Nephron progenitor cell (in vitro differentiated cells): Measurements from ENCODE around the gene MDGA2.
"Not testable (repeated sequence)": the region's sequence is repeated elsewhere in the genome, so short reads cannot be mapped to it uniquely, and the experiment has no call there.

Experiments
- DNase-seq: peaks from one replicate; pipeline ENCODE4 v3.0.0; 2021
- H3K27ac Mint-ChIP-seq: 2 replicates; pipeline ENCODE4 v1.8.0; 2021; ENCODE audit warnings: mild to moderate bottlenecking, moderate library complexity, mixed read lengths
- H3K27me3 Mint-ChIP-seq: 2 replicates; pipeline ENCODE4 v1.8.0; 2021; ENCODE audit warnings: mild to moderate bottlenecking, low read depth, mixed read lengths; ENCODE audit not compliant: poor library complexity
- H3K36me3 Mint-ChIP-seq: 2 replicates; pipeline ENCODE4 v1.8.0; 2021; ENCODE audit warnings: low read depth, mixed read lengths
- H3K4me1 Mint-ChIP-seq: 2 replicates; pipeline ENCODE4 v1.8.0; 2021; ENCODE audit warnings: mixed read lengths
- H3K4me3 Mint-ChIP-seq: 2 replicates; pipeline ENCODE4 v1.8.0; 2021; ENCODE audit warnings: mild to moderate bottlenecking, moderate library complexity, mixed read lengths
- H3K9me3 Mint-ChIP-seq: 2 replicates; pipeline ENCODE4 v1.8.0; 2021; ENCODE audit warnings: mild to moderate bottlenecking, moderate library complexity, mixed read lengths
- TF ChIP-seq, protein P1 (sequence below): fragments of 200-600 bp; sonication (generic); IDR thresholded peaks from 2 replicates; pipeline ENCODE4 v1.5.0; 2021; ENCODE audit warnings: antibody characterized with exemption

The MDGA2 gene

DNA sequence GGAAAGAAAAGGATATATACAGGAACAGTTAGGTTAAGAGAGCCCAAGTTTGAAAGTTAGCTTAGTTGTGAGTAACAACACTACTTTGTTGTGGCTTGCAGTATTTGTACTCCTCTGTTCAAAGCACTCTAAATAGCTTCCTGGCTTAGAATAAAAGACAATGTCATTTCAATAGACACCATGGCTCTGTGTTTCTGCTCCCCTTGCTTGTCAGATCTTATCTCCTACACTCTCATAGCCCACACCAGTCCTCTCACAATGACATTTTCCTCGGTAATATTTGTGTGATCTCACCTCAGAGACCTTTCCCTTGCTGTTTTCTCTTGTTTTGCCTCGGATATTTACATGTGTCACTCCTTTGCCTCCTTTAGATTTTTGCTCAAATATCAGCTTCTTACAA is 418.4 kb downstream of the MDGA2 start:
- Mint-ChIP-seq H3K36me3 (peaks cover 6% of the 10 kb centered on the region), H3K27me3 (no peaks in the 10 kb centered on the region), H3K4me1 (no peaks in the 10 kb centered on the region), H3K4me3 (no peak overlapping the region), H3K9me3 (peaks cover 11% of the 10 kb centered on the region), H3K27ac (no peak overlapping the region)
- TF ChIP-seq, protein P1, sequence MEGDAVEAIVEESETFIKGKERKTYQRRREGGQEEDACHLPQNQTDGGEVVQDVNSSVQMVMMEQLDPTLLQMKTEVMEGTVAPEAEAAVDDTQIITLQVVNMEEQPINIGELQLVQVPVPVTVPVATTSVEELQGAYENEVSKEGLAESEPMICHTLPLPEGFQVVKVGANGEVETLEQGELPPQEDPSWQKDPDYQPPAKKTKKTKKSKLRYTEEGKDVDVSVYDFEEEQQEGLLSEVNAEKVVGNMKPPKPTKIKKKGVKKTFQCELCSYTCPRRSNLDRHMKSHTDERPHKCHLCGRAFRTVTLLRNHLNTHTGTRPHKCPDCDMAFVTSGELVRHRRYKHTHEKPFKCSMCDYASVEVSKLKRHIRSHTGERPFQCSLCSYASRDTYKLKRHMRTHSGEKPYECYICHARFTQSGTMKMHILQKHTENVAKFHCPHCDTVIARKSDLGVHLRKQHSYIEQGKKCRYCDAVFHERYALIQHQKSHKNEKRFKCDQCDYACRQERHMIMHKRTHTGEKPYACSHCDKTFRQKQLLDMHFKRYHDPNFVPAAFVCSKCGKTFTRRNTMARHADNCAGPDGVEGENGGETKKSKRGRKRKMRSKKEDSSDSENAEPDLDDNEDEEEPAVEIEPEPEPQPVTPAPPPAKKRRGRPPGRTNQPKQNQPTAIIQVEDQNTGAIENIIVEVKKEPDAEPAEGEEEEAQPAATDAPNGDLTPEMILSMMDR, result no peak
- no peak for DNase-seq

DNA sequence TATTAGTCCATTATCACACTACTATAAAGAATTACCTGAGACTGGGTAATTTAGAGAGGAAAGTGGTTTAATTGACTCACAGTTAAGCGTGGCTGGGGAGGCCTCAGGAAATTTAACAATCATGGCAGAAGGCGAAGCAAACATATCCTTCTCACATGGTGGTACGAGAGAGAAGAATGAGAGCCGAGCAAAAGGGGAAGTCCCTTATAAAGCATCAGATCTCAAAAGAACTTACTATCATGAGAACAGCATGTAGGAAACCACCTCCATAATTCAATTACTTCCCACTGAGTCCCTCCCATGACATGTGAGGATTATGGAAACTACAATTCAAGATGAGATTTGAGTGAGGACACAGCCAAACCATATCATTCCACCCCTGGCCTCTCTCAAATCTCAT is 422.6 kb downstream of the MDGA2 start:
- Mint-ChIP-seq H3K4me3 (no peak overlapping the region), H3K36me3 (peaks cover 6% of the 10 kb centered on the region), H3K27ac (no peak overlapping the region), H3K27me3 (no peaks in the 10 kb centered on the region), H3K9me3 (peaks cover 11% of the 10 kb centered on the region), H3K4me1 (no peaks in the 10 kb centered on the region)
- TF ChIP-seq, protein P1, result no peak
- DNase-seq, result no peak

DNA sequence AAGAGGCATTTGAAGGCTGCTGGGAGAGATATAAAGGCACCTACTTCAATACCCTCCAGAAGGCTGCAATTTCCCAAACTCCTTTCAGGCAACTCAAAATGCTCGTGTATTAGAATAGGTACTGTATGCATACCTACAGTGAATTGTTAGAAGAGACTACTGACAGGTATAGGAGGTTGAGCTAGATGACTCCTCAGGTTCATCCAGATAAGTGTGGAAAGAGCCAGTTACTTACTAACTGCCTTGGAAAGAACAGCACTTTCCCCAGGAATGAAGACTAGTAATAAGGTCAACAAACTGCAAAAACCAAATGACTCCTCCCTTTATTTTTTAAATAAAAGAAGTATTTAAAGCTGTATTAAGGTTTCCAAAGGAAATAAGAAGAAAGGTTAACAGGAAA is 429.0 kb downstream of the MDGA2 start:
- Mint-ChIP-seq H3K4me3 (no peak overlapping the region), H3K27ac (no peak overlapping the region), H3K9me3 (peaks cover 7% of the 10 kb centered on the region), H3K36me3 (no peaks in the 10 kb centered on the region), H3K4me1 (no peaks in the 10 kb centered on the region), H3K27me3 (no peaks in the 10 kb centered on the region)
- TF ChIP-seq, protein P1, result no peak
- DNase-seq, result no peak

DNA sequence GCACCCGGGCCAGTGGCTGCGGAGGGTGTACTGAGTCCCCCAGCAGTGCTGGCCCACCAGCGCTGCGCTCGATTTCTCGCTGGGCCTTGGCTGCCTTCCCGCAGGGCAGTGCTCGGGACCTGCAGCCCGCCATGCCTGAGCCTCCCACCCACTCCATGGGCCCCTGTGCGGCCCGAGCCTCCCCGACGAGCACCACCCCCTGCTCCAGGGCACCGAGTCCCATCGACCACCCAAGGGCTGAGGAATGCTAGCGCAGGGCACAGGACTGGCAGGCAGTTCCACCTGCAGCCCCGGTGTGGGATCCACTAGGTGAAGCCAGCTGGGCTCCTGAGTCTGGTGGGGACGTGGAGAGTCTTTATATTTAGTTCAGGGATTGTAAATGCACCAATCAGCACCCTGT is 432.8 kb downstream of the MDGA2 start:
- not testable (repeated sequence) for DNase-seq, H3K4me3 Mint-ChIP-seq, H3K4me1 Mint-ChIP-seq, H3K36me3 Mint-ChIP-seq, H3K27ac Mint-ChIP-seq, H3K27me3 Mint-ChIP-seq, H3K9me3 Mint-ChIP-seq

DNA sequence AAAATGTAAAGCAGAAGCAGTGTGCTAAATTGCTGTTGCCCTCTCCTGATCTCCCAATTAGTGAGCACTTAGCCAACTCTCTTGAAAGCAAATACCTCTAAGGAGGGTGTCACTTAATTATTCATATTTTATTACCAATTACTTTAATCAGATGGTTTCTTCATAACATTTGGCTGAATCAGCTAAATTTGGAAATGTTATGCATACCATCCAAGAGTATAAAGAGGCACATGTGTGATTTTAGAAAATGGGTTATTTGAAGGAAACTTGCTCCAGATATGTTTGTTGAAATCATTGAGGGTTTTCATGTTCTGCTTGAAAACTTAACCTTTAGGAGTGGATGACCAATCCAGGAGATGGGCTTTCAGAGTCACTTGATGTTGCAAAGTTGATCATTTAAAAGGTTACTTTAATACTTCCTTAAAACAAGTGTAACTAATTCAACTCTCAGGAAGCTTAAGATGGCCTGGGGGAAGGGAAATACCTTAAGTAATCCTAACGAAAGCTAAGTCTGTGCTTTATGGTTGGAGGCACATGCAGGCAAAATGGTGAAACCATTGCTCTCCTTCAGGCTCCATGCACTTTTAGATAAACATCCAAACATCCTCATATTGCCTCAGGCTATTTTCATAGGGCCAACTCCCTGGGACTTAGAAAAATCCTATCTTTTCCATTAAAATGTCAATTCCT is 434.5 kb downstream of the MDGA2 start:
- H3K27ac Mint-ChIP-seq, result no peak overlapping the region
- no peak overlapping the region for H3K4me3 Mint-ChIP-seq
- peaks cover under 1% of the 10 kb centered on the region for H3K4me1 Mint-ChIP-seq
- peaks cover 3% of the 10 kb centered on the region for H3K27me3 Mint-ChIP-seq
- DNase-seq, result no peak
- H3K36me3 Mint-ChIP-seq, result no peaks in the 10 kb centered on the region
- TF ChIP-seq, protein P1, result no peak
- H3K9me3 Mint-ChIP-seq, result peaks cover 7% of the 10 kb centered on the region

DNA sequence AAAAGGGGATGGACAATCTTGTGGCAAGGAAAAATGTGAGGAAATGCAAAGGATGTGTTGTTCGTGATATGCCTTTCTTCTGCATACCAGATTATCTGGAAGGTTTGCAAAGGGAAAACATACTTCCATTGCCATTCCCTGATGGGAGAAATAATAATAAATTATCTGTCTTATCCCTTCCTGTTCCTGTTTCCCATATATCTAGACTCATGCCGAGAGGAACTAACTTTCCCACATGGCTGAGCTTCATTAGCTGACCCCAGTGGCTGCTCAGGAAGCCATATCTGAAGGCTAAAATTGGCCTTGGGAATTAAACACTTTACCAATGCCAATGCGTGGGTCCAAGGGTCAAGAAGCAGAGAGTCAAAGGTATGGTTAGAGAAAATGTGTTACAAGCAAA is 439.8 kb downstream of the MDGA2 start:
- Mint-ChIP-seq H3K4me3 (no peak overlapping the region), H3K36me3 (no peaks in the 10 kb centered on the region), H3K9me3 (no peaks in the 10 kb centered on the region), H3K27me3 (peaks cover 3% of the 10 kb centered on the region), H3K27ac (no peak overlapping the region), H3K4me1 (peaks cover 7% of the 10 kb centered on the region)
- no peak for DNase-seq
- TF ChIP-seq, protein P1, result no peak
